Retinal pigment epithelial cell (primary cell): ENCODE data around the gene RALY.

ENCODE experiments used
- DNase-seq: peaks from one replicate; pipeline ENCODE4 v3.0.0-alpha.2; 2010; ENCODE audit warnings: low read depth
- H3K4me3 ChIP-seq: 2 replicates; pipeline ENCODE4 v1.5.1; 2011; ENCODE audit warnings: mild to moderate bottlenecking, low read length, control low read depth, moderate library complexity
- CTCF ChIP-seq: conservative IDR thresholded peaks from 2 replicates; pipeline ENCODE4 v1.5.1; 2011; ENCODE audit warnings: low read depth, low read length, control low read depth, inconsistent platforms

Gene RALY

GRCh38 chr20:34084227-34084923, 90.7 kb downstream of the RALY start:
- no peak for DNase-seq
- TF ChIP-seq CTCF = no peak
- H3K4me3 ChIP-seq = no peak overlapping the region

- DNase-seq = no peak
- no peak for TF ChIP-seq CTCF
- H3K4me3 ChIP-seq = no peak overlapping the region
Measured at GRCh38 chr20:34085544-34086040, 91.9 kb downstream of the RALY start.

- DNase-seq = no peak
- no peak overlapping the region for H3K4me3 ChIP-seq
- TF ChIP-seq CTCF = no peak
Measured at GRCh38 chr20:34088305-34089174, 94.8 kb downstream of the RALY start.

GRCh38 chr20:34089175-34089479, 95.4 kb downstream of the RALY start:
- H3K4me3 ChIP-seq = no peak overlapping the region
- TF ChIP-seq CTCF = no peak
- no peak for DNase-seq

GRCh38 chr20:34089655-34090345, 96.1 kb downstream of the RALY start:
- no peak overlapping the region for H3K4me3 ChIP-seq
- no peak for TF ChIP-seq CTCF
- DNase-seq = no peak

GRCh38 chr20:34090645-34091044, 96.9 kb downstream of the RALY start:
- TF ChIP-seq CTCF = no peak
- H3K4me3 ChIP-seq = no peak overlapping the region
- DNase-seq = no peak
